Ramos (cell line): Measurements from ENCODE around the gene MYRF.

Experiments
- in situ Hi-C: fragments of 300-500 bp; cut with MboI; formaldehyde crosslinking; loops from one replicate; pipeline ENCODE4 v1.14.3; 2022; ENCODE audit warnings: low sequenced_read_pairs; ENCODE audit not compliant: unreplicated experiment

The MYRF gene

GRCh38 chr11:61737636-61738386, 14.6 kb upstream of the MYRF start:
- in situ Hi-C loops, result no loop called here

GRCh38 chr11:61738776-61739175, 13.7 kb upstream of the MYRF start:
- in situ Hi-C loops, result no loop called here

GRCh38 chr11:61739413-61739812, 13.0 kb upstream of the MYRF start:
- in situ Hi-C loops, result no loop called here

GRCh38 chr11:61739966-61740365, 12.5 kb upstream of the MYRF start:
- in situ Hi-C loops, result no loop called here

GRCh38 chr11:61742391-61742790, 10.0 kb upstream of the MYRF start:
- in situ Hi-C loops, result no loop called here

GRCh38 chr11:61743486-61744095, 8.8 kb upstream of the MYRF start:
- in situ Hi-C loops, result no loop called here

GRCh38 chr11:61744181-61744580, 8.3 kb upstream of the MYRF start:
- in situ Hi-C loops, result no loop called here

GRCh38 chr11:61744609-61745156, 7.8 kb upstream of the MYRF start:
- in situ Hi-C loops, result no loop called here

- in situ Hi-C loops, result no loop called here
Observed at GRCh38 chr11:61745781-61746441, 6.5 kb upstream of the MYRF start.

GRCh38 chr11:61746442-61747191, 5.8 kb upstream of the MYRF start:
- in situ Hi-C loops, result no loop called here

GRCh38 chr11:61747192-61747966, 5.1 kb upstream of the MYRF start:
- in situ Hi-C loops, result no loop called here

- in situ Hi-C loops, result no loop called here
Observed at GRCh38 chr11:61747967-61748285, 4.5 kb upstream of the MYRF start.

GRCh38 chr11:61749591-61750217, 2.7 kb upstream of the MYRF start:
- in situ Hi-C loops, result no loop called here

GRCh38 chr11:61750631-61751273, 1.7 kb upstream of the MYRF start:
- in situ Hi-C loops, result no loop called here

GRCh38 chr11:61751384-61751783, 1.1 kb upstream of the MYRF start:
- in situ Hi-C loops, result no loop called here

- in situ Hi-C loops, result no loop called here
Observed at GRCh38 chr11:61752925-61753521, 587 bp downstream of the MYRF start.

GRCh38 chr11:61753672-61754071, 1.2 kb downstream of the MYRF start:
- in situ Hi-C loops, result no loop called here
